Mesothelial cell of epicardium (in vitro differentiated cells): Measurements from ENCODE around the gene PRDM2. TPM values are rescaled to one million over a fixed set of nuclear protein-coding genes. Genes with fewer than 3 reads are reported as not detected.
"Not testable (repeated sequence)": the region's sequence is repeated elsewhere in the genome, so short reads cannot be mapped to it uniquely, and the experiment has no call there.

Experiments
- DNase-seq, 2 experiments: peaks; one replicate each; pipeline ENCODE4 v3.0.0; 2021; ENCODE audit warnings: low spot score in 2 of 2; ENCODE audit not compliant: unreplicated experiment in 2 of 2
- H3K27ac Mint-ChIP-seq: 2 replicates; pipeline ENCODE4 v1.8.0; 2021; ENCODE audit warnings: mixed read lengths
- H3K27me3 Mint-ChIP-seq: 2 replicates; pipeline ENCODE4 v1.8.0; 2021; ENCODE audit warnings: low read depth, mixed read lengths
- H3K36me3 Mint-ChIP-seq: 2 replicates; pipeline ENCODE4 v1.8.0; 2021; ENCODE audit warnings: mixed read lengths
- H3K4me1 Mint-ChIP-seq: 2 replicates; pipeline ENCODE4 v1.8.0; 2021; ENCODE audit warnings: mixed read lengths
- H3K4me3 Mint-ChIP-seq: 2 replicates; pipeline ENCODE4 v1.8.0; 2021; ENCODE audit warnings: mild to moderate bottlenecking, moderate library complexity, mixed read lengths
- H3K9me3 Mint-ChIP-seq: 2 replicates; pipeline ENCODE4 v1.8.0; 2021; ENCODE audit warnings: mixed read lengths
- CTCF ChIP-seq: fragments of 200-600 bp; sonication (generic); IDR thresholded peaks from one replicate; pipeline ENCODE4 v1.5.0; 2021; ENCODE audit warnings: antibody characterized with exemption; ENCODE audit not compliant: unreplicated experiment
- total RNA-seq: library from RNA; stranded (reverse); gene quantifications from 3 replicates; pipeline ENCODE4 v1.2.1, GENCODE V29; 2021

PRDM2 gene
- total RNA-seq, 1 donor from 2014 or later, result 61.6 TPM

GRCh38 chr1:13679651-13680050, 20.3 kb upstream of the PRDM2 start:
- Mint-ChIP-seq H3K36me3 (no peaks in the 10 kb centered on the region), H3K9me3 (no peaks in the 10 kb centered on the region), H3K4me3 (no peak overlapping the region), H3K27me3 (peaks cover 47% of the 10 kb centered on the region), H3K4me1 (no peaks in the 10 kb centered on the region), H3K27ac (no peak overlapping the region)
- DNase-seq, result no peak
- no peak for TF ChIP-seq CTCF

- not testable (repeated sequence) for DNase-seq, H3K27ac Mint-ChIP-seq, H3K9me3 Mint-ChIP-seq, H3K4me3 Mint-ChIP-seq, H3K36me3 Mint-ChIP-seq, H3K4me1 Mint-ChIP-seq
- peaks cover 40% of the 10 kb centered on the region for H3K27me3 Mint-ChIP-seq
These were observed 19.4 kb upstream of the PRDM2 start for GRCh38 chr1:13680609-13681008.

- H3K36me3 Mint-ChIP-seq, result no peaks in the 10 kb centered on the region
- H3K9me3 Mint-ChIP-seq, result no peaks in the 10 kb centered on the region
- H3K4me1 Mint-ChIP-seq, result no peaks in the 10 kb centered on the region
- no peak overlapping the region for H3K4me3 Mint-ChIP-seq
- H3K27me3 Mint-ChIP-seq, result peaks cover 35% of the 10 kb centered on the region
- DNase-seq, result no peak
- H3K27ac Mint-ChIP-seq, result no peak overlapping the region
- TF ChIP-seq CTCF, result no peak
These were observed 18.1 kb upstream of the PRDM2 start for GRCh38 chr1:13681921-13682320.

- H3K4me1 Mint-ChIP-seq, result no peaks in the 10 kb centered on the region
- DNase-seq, result no peak
- no peaks in the 10 kb centered on the region for H3K9me3 Mint-ChIP-seq
- H3K27me3 Mint-ChIP-seq, result peaks cover 36% of the 10 kb centered on the region
- H3K27ac Mint-ChIP-seq, result no peak overlapping the region
- no peak overlapping the region for H3K4me3 Mint-ChIP-seq
- H3K36me3 Mint-ChIP-seq, result no peaks in the 10 kb centered on the region
- TF ChIP-seq CTCF, result no peak
These were observed 17.5 kb upstream of the PRDM2 start for GRCh38 chr1:13682444-13682843.

GRCh38 chr1:13683206-13683605, 16.8 kb upstream of the PRDM2 start:
- H3K4me3 Mint-ChIP-seq, result no peak overlapping the region

GRCh38 chr1:13687151-13687715, 12.8 kb upstream of the PRDM2 start:
- no peak for TF ChIP-seq CTCF
- no peaks in the 10 kb centered on the region for H3K4me1 Mint-ChIP-seq
- no peak for DNase-seq
- no peaks in the 10 kb centered on the region for H3K36me3 Mint-ChIP-seq
- H3K4me3 Mint-ChIP-seq, result no peak overlapping the region
- no peak overlapping the region for H3K27ac Mint-ChIP-seq
- no peaks in the 10 kb centered on the region for H3K9me3 Mint-ChIP-seq
- H3K27me3 Mint-ChIP-seq, result peaks cover 26% of the 10 kb centered on the region

More at GRCh38 chr1:13683206-13683605, 16.8 kb upstream of the PRDM2 start:
- Mint-ChIP-seq H3K27me3 (peaks cover 35% of the 10 kb centered on the region), H3K9me3 (no peaks in the 10 kb centered on the region), H3K36me3 (no peaks in the 10 kb centered on the region), H3K4me1 (no peaks in the 10 kb centered on the region), H3K27ac (no peak overlapping the region)
- no peak for DNase-seq
- no peak for TF ChIP-seq CTCF

- H3K4me3 Mint-ChIP-seq, H3K4me1 Mint-ChIP-seq, DNase-seq, H3K27ac Mint-ChIP-seq, H3K36me3 Mint-ChIP-seq: not testable (repeated sequence)
- Mint-ChIP-seq H3K9me3 (peaks cover 11% of the 10 kb centered on the region), H3K27me3 (peaks cover 31% of the 10 kb centered on the region)
These were observed 6.9 kb upstream of the PRDM2 start for GRCh38 chr1:13693094-13693493.
